PC-3 (cell line): Measurements from ENCODE around the gene NPAS2. TPM values are rescaled to one million over a fixed set of nuclear protein-coding genes. Genes with fewer than 3 reads are reported as not detected.

Experiments
- ATAC-seq: fragments of 200-7000 bp; cut with Tn5 transposase; 2 replicates; pipeline ENCODE4 v1.9.1; 2020; ENCODE audit warnings: mild to moderate bottlenecking, moderate library complexity
- BruUV-seq: library from RNA; stranded (reverse); fragments of 400-500 nt; replicated peaks from 2 replicates; lab custom pipeline; 2021; lab: Mats Ljungman, UMichigan
- CTCF ChIA-PET: fragments of 300-600 bp; sonication (Branson Sonifier 250); formaldehyde crosslinking; loops from one replicate; lab custom pipeline; 2022; ENCODE audit warnings: antibody characterized with exemption; lab: Charles Lee
- POLR2A ChIA-PET: fragments of 300-600 bp; sonication (Branson Sonifier 250); formaldehyde crosslinking; loops from one replicate; lab custom pipeline; 2022; ENCODE audit warnings: antibody characterized with exemption; ENCODE audit not compliant: unreplicated experiment; lab: Charles Lee
- DNase-seq: peaks from one replicate; pipeline ENCODE4 v3.0.0-alpha.2; 2015
- H2AFZ ChIP-seq: fragments of 300-600 bp; sonication (generic); 2 replicates; pipeline ENCODE4 v1.6.0; 2016; ENCODE audit warnings: antibody characterized with exemption, low read length
- H3F3A ChIP-seq: fragments of 300-600 bp; sonication (generic); one replicate; pipeline ENCODE4 v1.6.0; 2017; ENCODE audit warnings: antibody characterized with exemption, low read length, control low read depth, mild to moderate bottlenecking; ENCODE audit not compliant: unreplicated experiment
- H3K27ac ChIP-seq: fragments of 300-600 bp; sonication (generic); 2 replicates; pipeline ENCODE4 v1.5.1; 2016; ENCODE audit warnings: mild to moderate bottlenecking, low read length
- H3K27me3 ChIP-seq: fragments of 300-600 bp; sonication (generic); 2 replicates; pipeline ENCODE4 v1.6.1; 2016; ENCODE audit warnings: low read length, mixed read lengths
- H3K36me3 ChIP-seq: fragments of 300-600 bp; sonication (generic); 2 replicates; pipeline ENCODE4 v1.6.1; 2016; ENCODE audit warnings: low read depth, mixed run types, low read length, mixed read lengths
- H3K4me1 ChIP-seq: fragments of 300-600 bp; sonication (generic); 2 replicates; pipeline ENCODE4 v1.5.1; 2016; ENCODE audit warnings: low read length; ENCODE audit not compliant: insufficient read depth
- H3K4me2 ChIP-seq: fragments of 300-600 bp; sonication (generic); 2 replicates; pipeline ENCODE4 v1.6.0; 2016; ENCODE audit warnings: low read length
- H3K4me3 ChIP-seq: fragments of 300-600 bp; sonication (generic); 2 replicates; pipeline ENCODE4 v1.5.1; 2016; ENCODE audit warnings: mild to moderate bottlenecking, low read length, mixed read lengths
- H3K79me2 ChIP-seq: fragments of 300-600 bp; sonication (generic); 2 replicates; pipeline ENCODE4 v1.6.1; 2017; ENCODE audit warnings: low read length, mixed read lengths
- H3K9ac ChIP-seq: fragments of 300-600 bp; sonication (generic); 2 replicates; pipeline ENCODE4 v1.6.0; 2016; ENCODE audit warnings: mild to moderate bottlenecking, low read length
- H3K9me2 ChIP-seq: fragments of 300-600 bp; sonication (generic); replicated peaks from 2 replicates; pipeline ENCODE4 v1.6.1; 2016; ENCODE audit warnings: mixed run types, low read length, mixed read lengths
- H3K9me3 ChIP-seq: fragments of 300-600 bp; sonication (generic); 2 replicates; pipeline ENCODE4 v1.6.1; 2016; ENCODE audit warnings: low read length, mixed read lengths
- H4K20me1 ChIP-seq: fragments of 300-600 bp; sonication (generic); 2 replicates; pipeline ENCODE4 v1.6.1; 2016; ENCODE audit warnings: low read length, mixed read lengths
- CTCF ChIP-seq: fragments of 300-600 bp; sonication (generic); conservative IDR thresholded peaks from 2 replicates; pipeline ENCODE4 v1.5.1; 2017; ENCODE audit warnings: antibody characterized with exemption, low read depth, mild to moderate bottlenecking, low read length
- EZH2 ChIP-seq: fragments of 300-600 bp; sonication (generic); IDR thresholded peaks from one replicate; pipeline ENCODE4 v1.6.1; 2017; ENCODE audit warnings: antibody characterized with exemption, mild to moderate bottlenecking, low read length; ENCODE audit not compliant: unreplicated experiment
- EZH2phosphoT487 ChIP-seq: fragments of 300-600 bp; sonication (generic); IDR thresholded peaks from 2 replicates; pipeline ENCODE4 v1.6.1; 2018; ENCODE audit warnings: mild to moderate bottlenecking, antibody characterized with exemption, low read length, borderline replicate concordance
- intact Hi-C: fragments of 100-400 bp; cut with micrococcal nuclease; formaldehyde crosslinking; loops from 2 replicates; pipeline ENCODE4 v1.9.0; 2023
- total RNA-seq: library from RNA; depleted of rRNA; stranded (reverse); fragments of >200 nt; gene quantifications from 2 replicates; pipeline ENCODE4 v1.2.3, GENCODE V29; 2014

Gene NPAS2
- total RNA-seq, 1 experiment from 2014 or later = 55.4 TPM

GRCh38 chr2:100861340-100861739 is 41.4 kb downstream of the NPAS2 start:
- intact Hi-C loops = no loop called here
- ChIA-PET POLR2A (no interaction called here), CTCF (no interaction called here)
- Histone ChIP-seq H3K36me3 (peaks cover 6% of the 10 kb centered on the region; the same call in 1 of the 2 replicates), H3K27me3 (no peaks in the 10 kb centered on the region), H3K27ac (no peak overlapping the region), H3K9ac (no peak overlapping the region), H3K4me1 (peaks cover 49% of the 10 kb centered on the region), H3K9me2 (no peaks in the 10 kb centered on the region), H3K79me2 (peaks cover 92% of the 10 kb centered on the region), H3K4me2 (no peak overlapping the region), H3F3A (peaks cover 13% of the 10 kb centered on the region), H2AFZ (no peak overlapping the region), H3K4me3 (no peak overlapping the region), H4K20me1 (peaks cover 4% of the 10 kb centered on the region; the same call in 1 of the 2 replicates), H3K9me3 (no peaks in the 10 kb centered on the region)
- DNase-seq (no peak), ATAC-seq (no peak)
- TF ChIP-seq EZH2phosphoT487 (no peak), CTCF (no peak), EZH2 (no peak)
- no TSS peak for BruUV-seq

DNA sequence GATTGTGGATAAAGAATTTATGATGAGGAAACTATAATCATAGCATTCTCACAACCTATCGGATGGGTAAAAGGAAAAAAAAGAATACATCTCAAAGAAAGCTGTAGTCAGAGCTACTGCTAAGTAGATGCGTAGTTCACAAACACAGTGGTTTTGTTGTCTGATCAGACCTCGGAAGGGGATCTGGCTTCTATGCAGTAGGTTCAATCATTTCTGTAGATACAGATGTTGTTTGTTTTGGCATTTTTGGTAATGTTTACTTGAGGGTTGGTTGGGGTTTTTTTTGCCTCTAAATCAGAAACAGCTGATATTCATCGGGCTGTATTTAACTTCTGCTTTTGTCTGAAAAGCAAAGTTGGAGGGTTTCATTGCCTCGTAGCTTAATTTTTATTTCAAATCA is 42.1 kb downstream of the NPAS2 start:
- H2AFZ ChIP-seq = no peak overlapping the region
- DNase-seq (no peak), ATAC-seq (no peak)
- intact Hi-C loops = no loop called here
- no TSS peak for BruUV-seq
- H3K9ac ChIP-seq = no peak overlapping the region
- peaks cover 49% of the 10 kb centered on the region for H3K4me1 ChIP-seq
- H3K79me2 ChIP-seq = peaks cover 97% of the 10 kb centered on the region
- no peaks in the 10 kb centered on the region for H3K27me3 ChIP-seq
- peaks cover 4% of the 10 kb centered on the region; the same call in 1 of the 2 replicates for H4K20me1 ChIP-seq
- POLR2A ChIA-PET = no interaction called here
- no peak overlapping the region for H3K4me2 ChIP-seq
- H3K4me3 ChIP-seq = no peak overlapping the region
- no peaks in the 10 kb centered on the region for H3K9me3 ChIP-seq
- H3F3A ChIP-seq = peaks cover 10% of the 10 kb centered on the region
- CTCF ChIA-PET = no interaction called here
- peaks cover 11% of the 10 kb centered on the region; the same call in 1 of the 2 replicates for H3K36me3 ChIP-seq
- H3K9me2 ChIP-seq = no peaks in the 10 kb centered on the region
- no peak overlapping the region for H3K27ac ChIP-seq
- TF ChIP-seq EZH2 (no peak), CTCF (no peak), EZH2phosphoT487 (no peak)

GRCh38 chr2:100865816-100866460 is 46.0 kb downstream of the NPAS2 start:
- Histone ChIP-seq H3F3A (no peaks in the 10 kb centered on the region), H2AFZ (no peak overlapping the region), H3K27me3 (no peaks in the 10 kb centered on the region), H3K4me3 (no peak overlapping the region), H3K4me2 (peak overlapping the region; percentile 67), H4K20me1 (peaks cover 4% of the 10 kb centered on the region; the same call in 1 of the 2 replicates), H3K4me1 (peaks cover 44% of the 10 kb centered on the region), H3K9me2 (no peaks in the 10 kb centered on the region), H3K9ac (peak overlapping the region; percentile 46; the same call in 1 of the 2 replicates), H3K79me2 (peaks cover 99% of the 10 kb centered on the region), H3K36me3 (peaks cover 29% of the 10 kb centered on the region), H3K27ac (peak overlapping the region; percentile 91), H3K9me3 (peaks cover 5% of the 10 kb centered on the region)
- intact Hi-C loops = loop anchor here (5.0 kb wide), 1 partner anchor 134 kb away; no protein-coding TSS in a partner anchor
- no TSS peak for BruUV-seq
- TF ChIP-seq EZH2 (no peak), CTCF (no peak)
- POLR2A ChIA-PET = no interaction called here
- ATAC-seq (peak; percentile 91), DNase-seq (peak; percentile 91)
- CTCF ChIA-PET = interaction anchor here (0.6 to 1.0 kb wide), 3 partner anchors 37 to 113 kb away, joined by 3 to 4 read pairs (median 4); no protein-coding TSS in a partner anchor
